ENCODE data around the gene PPY. TPM values are rescaled to one million over a fixed set of nuclear protein-coding genes. Genes with fewer than 3 reads are reported as not detected.

PPY gene
- total and polyA plus RNA-seq, 7 donors = not detected

DNA sequence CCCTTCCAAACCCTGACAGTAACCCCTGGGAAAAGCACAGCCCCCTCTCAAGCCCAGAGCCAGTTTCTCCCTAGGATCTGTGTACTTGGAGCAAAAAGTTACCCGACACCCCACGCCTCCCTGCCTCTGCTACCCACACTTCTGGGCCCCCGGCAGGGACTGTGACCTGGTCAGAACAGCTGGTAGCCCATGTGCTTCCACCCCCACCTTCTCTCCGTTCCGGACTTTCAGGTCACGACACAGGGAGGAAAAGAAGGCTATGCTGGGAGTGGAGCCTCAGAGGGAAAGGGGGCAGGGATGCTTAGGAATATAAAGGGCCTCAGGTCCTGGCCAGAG is 6.4 kb downstream of the PPY start:
- intact Hi-C loops (cut with DNase I) = no loop called here
- peaks cover 0 to 52% (median 18%) of the 10 kb centered on the region in 3 donors for H3K27me3 ChIP-seq
- no peak for DNase-seq
- WGBS, 2 donors = 87 to 91% methylated on average over 6 of the region's 6 CpGs
- H3K4me3 ChIP-seq = no peak overlapping the region
- no peaks in the 10 kb centered on the region for H3K36me3 ChIP-seq
- H3K9me3 ChIP-seq = no peaks in the 10 kb centered on the region
- H3K4me1 ChIP-seq = peaks cover 0 to 9% (median 9%) of the 10 kb centered on the region in 4 donors
- no peak for TF ChIP-seq EP300 (IDR thresholded peaks at IDR 0.05)
- TF ChIP-seq, protein P1, sequence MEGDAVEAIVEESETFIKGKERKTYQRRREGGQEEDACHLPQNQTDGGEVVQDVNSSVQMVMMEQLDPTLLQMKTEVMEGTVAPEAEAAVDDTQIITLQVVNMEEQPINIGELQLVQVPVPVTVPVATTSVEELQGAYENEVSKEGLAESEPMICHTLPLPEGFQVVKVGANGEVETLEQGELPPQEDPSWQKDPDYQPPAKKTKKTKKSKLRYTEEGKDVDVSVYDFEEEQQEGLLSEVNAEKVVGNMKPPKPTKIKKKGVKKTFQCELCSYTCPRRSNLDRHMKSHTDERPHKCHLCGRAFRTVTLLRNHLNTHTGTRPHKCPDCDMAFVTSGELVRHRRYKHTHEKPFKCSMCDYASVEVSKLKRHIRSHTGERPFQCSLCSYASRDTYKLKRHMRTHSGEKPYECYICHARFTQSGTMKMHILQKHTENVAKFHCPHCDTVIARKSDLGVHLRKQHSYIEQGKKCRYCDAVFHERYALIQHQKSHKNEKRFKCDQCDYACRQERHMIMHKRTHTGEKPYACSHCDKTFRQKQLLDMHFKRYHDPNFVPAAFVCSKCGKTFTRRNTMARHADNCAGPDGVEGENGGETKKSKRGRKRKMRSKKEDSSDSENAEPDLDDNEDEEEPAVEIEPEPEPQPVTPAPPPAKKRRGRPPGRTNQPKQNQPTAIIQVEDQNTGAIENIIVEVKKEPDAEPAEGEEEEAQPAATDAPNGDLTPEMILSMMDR (IDR thresholded peaks at IDR 0.05) = no peak
- TF ChIP-seq POLR2AphosphoS5 (IDR thresholded peaks at IDR 0.05) = no peak
- TF ChIP-seq POLR2A (IDR thresholded peaks at IDR 0.05) = no peak
- no peak overlapping the region for H3K27ac ChIP-seq

DNA sequence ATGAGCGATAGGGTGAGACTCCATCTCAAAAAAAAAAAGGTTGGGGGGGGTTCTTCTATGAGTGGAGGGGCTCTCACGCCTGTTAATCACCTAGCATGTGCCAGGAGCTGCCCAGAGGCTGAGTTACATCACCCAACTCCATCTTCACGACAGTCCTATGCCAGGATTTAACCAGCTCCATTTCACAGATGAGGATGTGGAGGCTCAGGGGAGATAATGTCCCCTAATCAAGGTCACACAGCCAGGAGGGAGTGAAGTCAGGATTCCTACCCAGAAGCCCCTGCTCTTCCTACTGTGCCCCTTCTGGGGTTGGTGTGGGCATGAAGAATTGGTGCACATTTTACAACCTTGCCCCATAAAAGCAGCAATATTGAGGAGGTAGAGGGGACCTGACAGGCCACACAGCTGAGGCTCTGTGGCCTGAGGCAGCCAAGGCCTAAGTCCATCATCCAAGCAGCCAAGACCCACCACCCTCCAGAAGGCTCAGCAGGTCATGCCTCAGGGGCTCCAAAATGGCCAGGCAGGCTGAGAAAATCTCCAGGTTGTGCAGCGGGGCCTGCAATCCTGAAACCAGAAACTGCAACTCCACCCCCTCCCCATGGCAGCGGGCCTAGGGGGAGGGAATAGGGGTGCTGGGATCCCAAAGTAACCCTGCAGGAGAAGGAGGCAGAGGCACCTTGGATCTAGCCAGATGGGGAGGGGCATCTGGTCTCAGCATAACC is 6.9 kb downstream of the PPY start:
- H3K27me3 ChIP-seq = peaks cover 0 to 55% (median 18%) of the 10 kb centered on the region in 3 donors
- TF ChIP-seq POLR2AphosphoS5 (IDR thresholded peaks at IDR 0.05) (no peak), EP300 (IDR thresholded peaks at IDR 0.05) (no peak)
- WGBS, 2 donors = 81 to 88% methylated on average over 5 of the region's 5 CpGs
- DNase-seq = no peak
- H3K4me3 ChIP-seq = no peak overlapping the region
- intact Hi-C loops (cut with DNase I) = no loop called here
- H3K27ac ChIP-seq = no peak overlapping the region
- H3K4me1 ChIP-seq = peaks cover 0 to 9% (median 9%) of the 10 kb centered on the region in 4 donors
- no peaks in the 10 kb centered on the region for H3K36me3 ChIP-seq
- no peaks in the 10 kb centered on the region for H3K9me3 ChIP-seq

DNA sequence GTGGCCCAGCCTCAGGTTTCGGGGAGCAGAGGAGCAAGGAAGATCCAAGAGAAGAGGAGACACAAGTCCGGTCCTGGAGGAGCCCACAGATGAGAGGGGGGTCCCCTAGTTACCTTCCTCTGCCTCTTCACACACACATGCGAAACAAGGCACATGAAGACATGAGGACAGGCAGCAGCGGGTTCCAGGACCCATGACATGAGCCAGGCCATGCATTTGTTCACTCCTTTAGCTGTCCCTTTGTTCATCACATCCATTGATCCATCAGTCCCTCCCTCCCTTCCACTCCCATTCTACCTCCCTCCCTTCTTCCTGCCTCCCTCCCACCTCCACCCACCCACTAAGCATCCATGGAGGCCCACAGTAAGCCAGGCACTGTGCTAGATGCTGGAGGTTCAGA is 9.4 kb downstream of the PPY start:
- Histone ChIP-seq H3K9me3 (no peaks in the 10 kb centered on the region), H3K4me3 (no peak overlapping the region), H3K27ac (no peak overlapping the region), H3K36me3 (no peaks in the 10 kb centered on the region), H3K4me1 (peaks cover 0 to 3% (median 2%) of the 10 kb centered on the region in 4 donors), H3K27me3 (peaks cover 0 to 58% (median 7%) of the 10 kb centered on the region in 3 donors)
- intact Hi-C loops (cut with DNase I) = no loop called here
- TF ChIP-seq POLR2AphosphoS5 (IDR thresholded peaks at IDR 0.05) (no peak), POLR2A (IDR thresholded peaks at IDR 0.05) (no peak), EP300 (IDR thresholded peaks at IDR 0.05) (no peak)
- TF ChIP-seq, protein P1 (IDR thresholded peaks at IDR 0.05) = no peak
- WGBS, 2 donors = 94 to 96% methylated on average over 4 of the region's 4 CpGs
- no peak for DNase-seq

- TF ChIP-seq POLR2A (IDR thresholded peaks at IDR 0.05) (no peak), EP300 (IDR thresholded peaks at IDR 0.05) (no peak), POLR2AphosphoS5 (IDR thresholded peaks at IDR 0.05) (no peak)
- H3K27me3 ChIP-seq = peaks cover 1 to 58% (median 6%) of the 10 kb centered on the region in 3 donors
- H3K4me1 ChIP-seq = peaks cover 0 to 5% (median 2%) of the 10 kb centered on the region in 4 donors
- no peak overlapping the region for H3K27ac ChIP-seq
- H3K36me3 ChIP-seq = no peaks in the 10 kb centered on the region
- no peaks in the 10 kb centered on the region for H3K9me3 ChIP-seq
- 93 to 95% methylated on average over 10 of the region's 10 CpGs for WGBS, 2 donors
- intact Hi-C loops (cut with DNase I) = no loop called here
- no peak for DNase-seq
- H3K4me3 ChIP-seq = no peak overlapping the region
Measured at GRCh38 chr17:43932357-43932756, 9.9 kb downstream of the PPY start.

GRCh38 chr17:43931062-43931571 is 11.2 kb downstream of the PPY start:
- intact Hi-C loops (cut with DNase I) = no loop called here
- 16 to 72% methylated on average over 5 of the region's 5 CpGs for WGBS, 2 donors
- Histone ChIP-seq H3K4me1 (peaks cover 0 to 11% (median 8%) of the 10 kb centered on the region in 4 donors), H3K27ac (no peak overlapping the region), H3K4me3 (no peak overlapping the region), H3K9me3 (no peaks in the 10 kb centered on the region), H3K36me3 (no peaks in the 10 kb centered on the region), H3K27me3 (peaks cover 6 to 59% (median 17%) of the 10 kb centered on the region in 3 donors)
- no peak for DNase-seq
- no peak for TF ChIP-seq EP300 (IDR thresholded peaks at IDR 0.05)
- TF ChIP-seq POLR2A (IDR thresholded peaks at IDR 0.05) = no peak
- TF ChIP-seq, protein P1 (IDR thresholded peaks at IDR 0.05) = no peak
- TF ChIP-seq POLR2AphosphoS5 (IDR thresholded peaks at IDR 0.05) = no peak
